IMR-90 (cell line): ENCODE data around the gene KRT7. TPM values are rescaled to one million over a fixed set of nuclear protein-coding genes. Genes with fewer than 3 reads are reported as not detected.

ENCODE experiments used
- ATAC-seq: fragments of 200-7000 bp; cut with Tn5 transposase; 2 replicates; pipeline ENCODE4 v1.9.1; 2020; ENCODE audit warnings: low read depth, mild to moderate bottlenecking, moderate library complexity
- BruUV-seq: library from RNA; stranded (reverse); fragments of 400-500 nt; replicated peaks from 2 replicates; lab custom pipeline; 2021; lab: Mats Ljungman, UMichigan
- CTCF ChIA-PET: fragments of 300-600 bp; formaldehyde crosslinking; extraction: SDS; loops from one replicate; lab custom pipeline; 2021; ENCODE audit warnings: antibody characterized with exemption; lab: Yijun Ruan, JAX
- POLR2A ChIA-PET: fragments of 300-600 bp; sonication (Branson Sonifier 250); formaldehyde crosslinking; loops from one replicate; lab custom pipeline; 2022; ENCODE audit warnings: antibody characterized with exemption; ENCODE audit not compliant: unreplicated experiment; lab: Charles Lee
- DNase-seq: peaks from one replicate; pipeline ENCODE4 v3.0.0; 2013
- H2AFZ ChIP-seq: replicated peaks from 2 replicates; pipeline ENCODE3; 2013; ENCODE audit warnings: low read length, mild to moderate bottlenecking; ENCODE audit not compliant: poor library complexity
- H2AK5ac ChIP-seq: 2 replicates; pipeline ENCODE4 v1.6.1; 2013; ENCODE audit warnings: low read depth, low read length, inconsistent platforms
- H2AK9ac ChIP-seq: replicated peaks from 2 replicates; pipeline ENCODE3; 2013; ENCODE audit warnings: mild to moderate bottlenecking, low read depth, low read length, moderate library complexity; ENCODE audit not compliant: poor library complexity
- H2BK120ac ChIP-seq: 2 replicates; pipeline ENCODE4 v1.6.1; 2013; ENCODE audit warnings: low read depth, low read length, inconsistent platforms
- H2BK15ac ChIP-seq: 3 replicates; pipeline ENCODE4 v1.6.1; 2013; ENCODE audit warnings: low read depth, low read length, inconsistent platforms
- H2BK20ac ChIP-seq: 2 replicates; pipeline ENCODE4 v1.6.1; 2013; ENCODE audit warnings: low read depth, mild to moderate bottlenecking, inconsistent platforms, low read length, moderate library complexity
- H2BK5ac ChIP-seq: 2 replicates; pipeline ENCODE4 v1.6.1; 2013; ENCODE audit warnings: mild to moderate bottlenecking, low read depth, low read length, inconsistent platforms; ENCODE audit not compliant: poor library complexity, severe bottlenecking
- H3K14ac ChIP-seq: replicated peaks from 2 replicates; pipeline ENCODE4 v1.6.1; 2013; ENCODE audit warnings: low read depth, low read length, inconsistent platforms
- H3K18ac ChIP-seq: 2 replicates; pipeline ENCODE4 v1.6.1; 2013; ENCODE audit warnings: low read depth, low read length, control low read depth
- H3K23ac ChIP-seq: 2 replicates; pipeline ENCODE4 v1.6.1; 2013; ENCODE audit warnings: low read depth, low read length, inconsistent platforms
- H3K27ac ChIP-seq: 2 replicates; pipeline ENCODE4 v1.5.1; 2013; ENCODE audit warnings: mild to moderate bottlenecking, control low read depth, low read length; ENCODE audit not compliant: insufficient read depth
- H3K27me3 ChIP-seq: 2 replicates; pipeline ENCODE4 v1.6.1; 2013; ENCODE audit warnings: low read length; ENCODE audit not compliant: control insufficient read depth, insufficient read depth
- H3K36me3 ChIP-seq: 2 replicates; pipeline ENCODE4 v1.6.1; 2013; ENCODE audit warnings: low read length, mixed read lengths; ENCODE audit not compliant: control insufficient read depth, insufficient read depth
- H3K4ac ChIP-seq: 2 replicates; pipeline ENCODE4 v1.6.1; 2013; ENCODE audit warnings: low read depth, low read length, inconsistent platforms
- H3K4me1 ChIP-seq: 2 replicates; pipeline ENCODE4 v1.6.1; 2013; ENCODE audit warnings: low read length, mixed read lengths; ENCODE audit not compliant: control insufficient read depth, insufficient read depth
- H3K4me2 ChIP-seq: 2 replicates; pipeline ENCODE4 v1.6.1; 2013; ENCODE audit warnings: low read depth, mild to moderate bottlenecking, control low read depth, low read length, moderate library complexity
- H3K4me3 ChIP-seq: 2 replicates; pipeline ENCODE4 v1.5.1; 2013; ENCODE audit warnings: low read depth, mild to moderate bottlenecking, control low read depth, low read length, moderate library complexity; ENCODE audit not compliant: insufficient read depth
- H3K56ac ChIP-seq: 2 replicates; pipeline ENCODE4 v1.6.1; 2013; ENCODE audit warnings: low read length, inconsistent platforms; ENCODE audit not compliant: insufficient read depth; ENCODE audit errors: extremely low read depth
- H3K79me1 ChIP-seq, 2 experiments: 2 replicates each; pipeline ENCODE4 v1.6.1; 2013; ENCODE audit warnings: low read length in 2 of 2, inconsistent platforms in 1 of 2, low read depth in 1 of 2
- H3K9ac ChIP-seq: 2 replicates; pipeline ENCODE4 v1.6.1; 2013; ENCODE audit warnings: low read depth, low read length, control low read depth
- H3K9me1 ChIP-seq: 2 replicates; pipeline ENCODE4 v1.6.1; 2013; ENCODE audit warnings: low read length, inconsistent platforms; ENCODE audit not compliant: insufficient read depth
- H3K9me3 ChIP-seq: 2 replicates; pipeline ENCODE4 v1.6.1; 2013; ENCODE audit warnings: low read length; ENCODE audit not compliant: control insufficient read depth, insufficient read depth
- H4K20me1 ChIP-seq: 2 replicates; pipeline ENCODE4 v1.6.1; 2013; ENCODE audit warnings: low read length, inconsistent platforms; ENCODE audit not compliant: insufficient read depth
- H4K5ac ChIP-seq: 2 replicates; pipeline ENCODE4 v1.6.1; 2013; ENCODE audit warnings: mild to moderate bottlenecking, low read depth, low read length, control low read depth
- H4K8ac ChIP-seq, 2 experiments: 2 replicates each; pipeline ENCODE4 v1.6.1; 2013; ENCODE audit warnings: low read depth in 2 of 2, low read length in 2 of 2, control low read depth in 1 of 2, inconsistent platforms in 1 of 2
- H4K91ac ChIP-seq: 2 replicates; pipeline ENCODE4 v1.6.1; 2013; ENCODE audit warnings: low read depth, low read length, inconsistent platforms; ENCODE audit not compliant: insufficient read depth
- CHD1 ChIP-seq: IDR thresholded peaks from 2 replicates; pipeline ENCODE4 v1.6.1; 2012; ENCODE audit warnings: low read depth, low read length, improper control_type of control experiment
- FOS ChIP-seq: fragments of 150-350 bp; IDR thresholded peaks from 2 replicates; pipeline ENCODE4 v1.6.1; 2016; ENCODE audit warnings: low read depth, low read length
- WGBS, 2 experiments: methylation state at CpG; one replicate each; pipeline versions ENCODE4 v1.1.5 to v1.1.7; 2013; ENCODE audit warnings: missing lambda C conversion rate in 2 of 2; ENCODE audit not compliant: insufficient read length in 1 of 2; ENCODE audit errors: extremely low coverage in 2 of 2; 5-methylcytosine and 5-hydroxymethylcytosine counted together
- dilution Hi-C: fragments of 300-500 bp; cut with HindIII; formaldehyde crosslinking; loops from one replicate; pipeline ENCODE4 v1.14.3; 2018; ENCODE audit warnings: low sequenced_read_pairs; ENCODE audit not compliant: unreplicated experiment
- in situ Hi-C: fragments of 300-500 bp; cut with MboI; formaldehyde crosslinking; loops from 3 replicates; pipeline ENCODE4 v1.14.3; 2019; ENCODE audit warnings: low sequenced_read_pairs, inconsistent platforms, mixed read lengths
- intact Hi-C: fragments of 100-400 bp; cut with micrococcal nuclease; formaldehyde crosslinking; loops from 2 replicates; pipeline ENCODE4 v1.10.0; 2022
- polyA plus RNA-seq, 3 experiments: library from polyadenylated mRNA; depleted of rRNA; stranded (reverse); fragments of >200 nt; gene quantifications; 2 replicates each; pipeline ENCODE4 v1.2.3, GENCODE V29; 2012; ENCODE audit warnings: low replicate concordance in 1 of 3
- total RNA-seq: library from RNA; depleted of rRNA; stranded (reverse); fragments of >200 nt; gene quantifications from 2 replicates; pipeline ENCODE4 v1.2.3, GENCODE V29; 2012

Gene KRT7
- total and polyA plus RNA-seq, 2 of the 4 experiments (the other 2 are of a cell fraction): 0.54 to 1.7 TPM

- Histone ChIP-seq H3K9ac (no peak overlapping the region), H3K14ac (peak overlapping the region; percentile 76), H3K4me1 (peaks cover 7% of the 10 kb centered on the region; the same call in 1 of the 2 replicates), H3K4ac (peak overlapping the region; percentile 42), H3K4me2 (no peak overlapping the region), H3K9me3 (peaks cover 2% of the 10 kb centered on the region), H3K18ac (peak overlapping the region; percentile 13; the same call in 1 of the 2 replicates), H3K4me3 (no peak overlapping the region), H2AK5ac (peak overlapping the region; percentile 32; the same call in 1 of the 2 replicates), H3K36me3 (no peaks in the 10 kb centered on the region), H4K8ac (peak overlapping the region in 1 of 2 experiments; percentile 61; a peak in 1 of 4 replicates), H4K20me1 (no peaks in the 10 kb centered on the region), H2BK15ac (peak overlapping the region; percentile 87; the same call in 2 of the 3 replicates), H3K79me1 (no peaks in the 10 kb centered on the region), H2BK5ac (peak overlapping the region; percentile 54), H4K5ac (peak overlapping the region; percentile 44; the same call in 1 of the 2 replicates), H4K91ac (peak overlapping the region; percentile 16), H3K27ac (no peak overlapping the region), H2BK120ac (peak overlapping the region; percentile 90), H2BK20ac (peak overlapping the region; percentile 91), H2AK9ac (peak overlapping the region; percentile 1), H3K56ac (peak overlapping the region; percentile 32), H3K23ac (peak overlapping the region; percentile 74; the same call in 1 of the 2 replicates), H2AFZ (peak overlapping the region; percentile 67), H3K27me3 (no peaks in the 10 kb centered on the region), H3K9me1 (peaks cover 15% of the 10 kb centered on the region)
- dilution Hi-C loops (no loop called here), intact Hi-C loops (no loop called here), in situ Hi-C loops (no loop called here)
- WGBS, 2 experiments: 60% methylated on average over 4 of the region's 5 CpGs; no CpG with 5 or more reads in 1 of the 2 experiments
- POLR2A ChIA-PET: no interaction called here
- ATAC-seq (no peak), DNase-seq (peak; percentile 59)
- CTCF ChIA-PET: interaction anchor here (0.6 to 1.6 kb wide), 4 partner anchors 10 to 642 kb away, joined by 3 to 5 read pairs (median 4); no protein-coding TSS in a partner anchor
- BruUV-seq: no TSS peak
- TF ChIP-seq CHD1 (no peak), FOS (0 out of 2 replicates have a peak, but pooled peaks have one; percentile 40)
These were observed 9.5 kb upstream of the KRT7 start for GRCh38 chr12:52223406-52224039.
